Measurements from ENCODE around the gene PPIL4. TPM values are rescaled to one million over a fixed set of nuclear protein-coding genes. Genes with fewer than 3 reads are reported as not detected.

The PPIL4 gene
- total RNA-seq, 3 donors from 2014 or later (not counting 1 experiment from before 2014, with no cell fraction given) = 24.4 to 32.8 (median 25.0) TPM

GRCh38 chr6:149487316-149487715, 58.5 kb downstream of the PPIL4 start:
- H3K4me3 ChIP-seq (ENCODE audit: low read length) = no peak overlapping the region
- intact Hi-C loops (cut with micrococcal nuclease) = no loop called here
- Mint-ChIP-seq H3K27me3 (ENCODE audit: low read depth in 2 of 2) (no peaks in the 10 kb centered on the region), H3K4me1 (peaks cover 13 to 17% of the 10 kb centered on the region in 2 donors), H3K36me3 (no peaks in the 10 kb centered on the region), H3K27ac (no peak overlapping the region), H3K4me3 (no peak overlapping the region), H3K9me3 (no peaks in the 10 kb centered on the region)
- H3K27me3 ChIP-seq (ENCODE audit: control insufficient read depth, insufficient read depth, low read length) = no peaks in the 10 kb centered on the region
- 93% methylated on average over 3 of the region's 4 CpGs for WGBS (ENCODE audit: insufficient coverage)
- H3K9me3 ChIP-seq (ENCODE audit: control insufficient read depth, insufficient read depth, low read length) = no peaks in the 10 kb centered on the region
- peaks cover 31% of the 10 kb centered on the region for H3K4me1 ChIP-seq (ENCODE audit: control insufficient read depth, insufficient read depth, low read length)
- ATAC-seq = no peak
- TF ChIP-seq, protein P1, sequence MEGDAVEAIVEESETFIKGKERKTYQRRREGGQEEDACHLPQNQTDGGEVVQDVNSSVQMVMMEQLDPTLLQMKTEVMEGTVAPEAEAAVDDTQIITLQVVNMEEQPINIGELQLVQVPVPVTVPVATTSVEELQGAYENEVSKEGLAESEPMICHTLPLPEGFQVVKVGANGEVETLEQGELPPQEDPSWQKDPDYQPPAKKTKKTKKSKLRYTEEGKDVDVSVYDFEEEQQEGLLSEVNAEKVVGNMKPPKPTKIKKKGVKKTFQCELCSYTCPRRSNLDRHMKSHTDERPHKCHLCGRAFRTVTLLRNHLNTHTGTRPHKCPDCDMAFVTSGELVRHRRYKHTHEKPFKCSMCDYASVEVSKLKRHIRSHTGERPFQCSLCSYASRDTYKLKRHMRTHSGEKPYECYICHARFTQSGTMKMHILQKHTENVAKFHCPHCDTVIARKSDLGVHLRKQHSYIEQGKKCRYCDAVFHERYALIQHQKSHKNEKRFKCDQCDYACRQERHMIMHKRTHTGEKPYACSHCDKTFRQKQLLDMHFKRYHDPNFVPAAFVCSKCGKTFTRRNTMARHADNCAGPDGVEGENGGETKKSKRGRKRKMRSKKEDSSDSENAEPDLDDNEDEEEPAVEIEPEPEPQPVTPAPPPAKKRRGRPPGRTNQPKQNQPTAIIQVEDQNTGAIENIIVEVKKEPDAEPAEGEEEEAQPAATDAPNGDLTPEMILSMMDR (IDR thresholded peaks at IDR 0.05) = no peak
- H3K27ac ChIP-seq (ENCODE audit: low read length) = no peak overlapping the region
- no peaks in the 10 kb centered on the region for H3K36me3 ChIP-seq (ENCODE audit: control insufficient read depth, insufficient read depth, low read length)
- DNase-seq = no peak

DNA sequence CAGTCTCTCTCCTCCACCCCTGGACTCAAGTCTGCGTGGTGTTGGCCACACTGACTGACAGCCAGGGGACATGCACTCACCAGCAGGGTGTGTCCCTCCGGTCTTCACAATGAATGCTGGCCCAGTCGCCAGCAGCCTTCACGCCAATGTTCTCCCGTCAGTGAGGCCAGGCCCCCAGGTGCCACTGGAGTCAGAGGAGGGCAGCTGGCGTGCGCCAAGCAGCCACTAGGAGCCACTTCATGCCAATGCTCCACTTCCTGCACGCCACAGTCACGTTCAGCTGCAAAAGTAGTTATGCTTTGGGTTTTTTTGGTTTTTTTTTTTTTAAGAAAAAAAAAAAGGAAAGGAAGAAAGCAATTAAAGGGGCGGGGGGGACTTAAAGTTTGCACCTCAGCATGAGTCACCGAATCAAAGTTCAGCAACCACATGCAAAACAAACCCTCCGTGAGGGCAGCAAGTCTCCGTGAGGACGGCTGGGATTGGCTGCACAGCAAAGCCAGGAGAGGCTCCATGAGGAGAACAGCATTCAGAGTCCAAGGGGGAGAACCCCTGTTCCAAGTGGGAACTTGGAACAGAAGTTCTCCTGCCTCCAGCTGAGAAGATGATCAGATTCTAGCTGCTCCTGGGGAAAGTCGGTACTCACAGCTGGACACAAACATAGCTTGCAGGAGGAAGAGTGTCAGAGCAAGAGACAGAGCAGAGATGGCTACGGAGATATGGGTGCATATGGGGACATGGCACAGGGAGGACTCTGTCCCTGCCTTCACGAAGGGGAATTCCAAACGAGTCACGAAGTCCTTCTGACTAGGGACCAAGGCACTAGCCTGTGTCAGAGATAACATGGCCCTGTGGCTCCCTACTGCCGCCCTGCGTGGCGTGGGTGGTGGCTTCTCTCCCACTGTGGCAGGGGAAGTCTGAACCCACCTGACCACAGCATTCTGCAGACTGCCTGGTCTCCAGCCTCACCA, 60.8 kb downstream of the PPIL4 start, which contains the start of gene ZC3H12D:
TSS of gene ZC3H12D (minus strand) at position 282 of the 968 bp plus-strand sequence. CDS start 10,471 bp downstream, outside the sequence.
- Mint-ChIP-seq H3K27ac (peak within 1 kb of the TSS; percentile 75 to 87), H3K4me3 (peak within 1 kb of the TSS; percentile 75), H3K36me3 (no peaks in the 10 kb centered on the region), H3K9me3 (no peaks in the 10 kb centered on the region), H3K27me3 (ENCODE audit: low read depth in 2 of 2) (peaks cover 0 to 2% of the 10 kb centered on the region in 2 donors), H3K4me1 (peaks cover 24 to 27% of the 10 kb centered on the region in 2 donors)
- no peaks in the 10 kb centered on the region for H3K27me3 ChIP-seq (ENCODE audit: control insufficient read depth, insufficient read depth, low read length)
- TF ChIP-seq, protein P1 (IDR thresholded peaks at IDR 0.05) = peak; percentile 26
- no peaks in the 10 kb centered on the region for H3K9me3 ChIP-seq (ENCODE audit: control insufficient read depth, insufficient read depth, low read length)
- H3K36me3 ChIP-seq (ENCODE audit: control insufficient read depth, insufficient read depth, low read length) = no peaks in the 10 kb centered on the region
- ATAC-seq = peak; percentile 78 to 83 (median 79)
- H3K4me3 ChIP-seq (ENCODE audit: low read length) = peak within 1 kb of the TSS; percentile 38
- intact Hi-C loops (cut with micrococcal nuclease) = no loop called here
- peak; percentile 34 to 93 for DNase-seq
- 21% methylated on average over 21 of the region's 22 CpGs for WGBS (ENCODE audit: insufficient coverage)
- H3K27ac ChIP-seq (ENCODE audit: low read length) = peak within 1 kb of the TSS; percentile 82
- H3K4me1 ChIP-seq (ENCODE audit: control insufficient read depth, insufficient read depth, low read length) = peaks cover 51% of the 10 kb centered on the region

- Histone ChIP-seq H3K9me3 (ENCODE audit: control insufficient read depth, insufficient read depth, low read length) (no peaks in the 10 kb centered on the region), H3K4me1 (ENCODE audit: control insufficient read depth, insufficient read depth, low read length) (peaks cover 53% of the 10 kb centered on the region), H3K27ac (ENCODE audit: low read length) (peak overlapping the region; percentile 82), H3K27me3 (ENCODE audit: control insufficient read depth, insufficient read depth, low read length) (no peaks in the 10 kb centered on the region), H3K4me3 (ENCODE audit: low read length) (peak overlapping the region; percentile 38), H3K36me3 (ENCODE audit: control insufficient read depth, insufficient read depth, low read length) (no peaks in the 10 kb centered on the region)
- intact Hi-C loops (cut with micrococcal nuclease) = no loop called here
- Mint-ChIP-seq H3K4me1 (peaks cover 24 to 27% of the 10 kb centered on the region in 2 donors), H3K9me3 (no peaks in the 10 kb centered on the region), H3K4me3 (peak overlapping the region; percentile 38), H3K36me3 (no peaks in the 10 kb centered on the region), H3K27me3 (ENCODE audit: low read depth in 2 of 2) (peaks cover 0 to 2% of the 10 kb centered on the region in 2 donors), H3K27ac (peak overlapping the region; percentile 75 to 87)
- ATAC-seq (no peak), DNase-seq (peak in 1 of 2 donors; percentile 53)
- TF ChIP-seq, protein P1 (IDR thresholded peaks at IDR 0.05) = no peak
- 74% methylated on average over 11 of the region's 11 CpGs for WGBS (ENCODE audit: insufficient coverage)
Measured at GRCh38 chr6:149483849-149484655, 61.8 kb downstream of the PPIL4 start.
